ENCODE results near the gene NUTF2. TPM values are rescaled to one million over a fixed set of nuclear protein-coding genes. Genes with fewer than 3 reads are reported as not detected.

Gene NUTF2
- total RNA-seq, 1 donor from 2014 or later: 65.2 TPM

Other genes with a start within 250 kb of the NUTF2 start
- gene CARMIL2, start 201.8 kb upstream of the NUTF2 start, total RNA-seq: 2.4 TPM
- 7.8 TPM for gene ACD, start 186.7 kb upstream of the NUTF2 start, total RNA-seq
- 1.8 TPM for gene PARD6A, start 186.0 kb upstream of the NUTF2 start, total RNA-seq
- 3.8 TPM for gene ENKD1, start 180.2 kb upstream of the NUTF2 start, total RNA-seq
- 0.84 TPM for gene C16orf86, start 180.1 kb upstream of the NUTF2 start, total RNA-seq
- 25.4 TPM for gene GFOD2, start 127.6 kb upstream of the NUTF2 start, total RNA-seq
- gene RANBP10, start 40.4 kb upstream of the NUTF2 start, total RNA-seq: 20.1 TPM
- gene TSNAXIP1, start 40.0 kb upstream of the NUTF2 start, total RNA-seq: 0.40 TPM
- 16.8 TPM for gene THAP11, start 4.6 kb upstream of the NUTF2 start, total RNA-seq
- gene CENPT, start 760 bp downstream of the NUTF2 start, total RNA-seq: 16.5 TPM
- gene EDC4, start 26.1 kb downstream of the NUTF2 start, total RNA-seq: 32.7 TPM
- gene NRN1L, start 38.0 kb downstream of the NUTF2 start, total RNA-seq: not detected
- gene PSKH1, start 46.3 kb downstream of the NUTF2 start, total RNA-seq: 15.5 TPM
- 0.64 TPM for gene CTRL, start 84.9 kb downstream of the NUTF2 start, total RNA-seq
- 25.9 TPM for gene PSMB10, start 89.9 kb downstream of the NUTF2 start, total RNA-seq
- gene LCAT, start 97.2 kb downstream of the NUTF2 start, total RNA-seq: 4.1 TPM
- 17.5 TPM for gene SLC12A4, start 121.7 kb downstream of the NUTF2 start, total RNA-seq
- gene DPEP3, start 133.6 kb downstream of the NUTF2 start, total RNA-seq: 0.08 TPM
- gene DPEP2, start 152.6 kb downstream of the NUTF2 start, total RNA-seq: 0.68 TPM
- gene DPEP2NB, start 169.0 kb downstream of the NUTF2 start, total RNA-seq: not detected
- gene DDX28, start 176.3 kb downstream of the NUTF2 start, total RNA-seq: 12.1 TPM
- 17.4 TPM for gene DUS2, start 176.4 kb downstream of the NUTF2 start, total RNA-seq
- 17.6 TPM for gene NFATC3, start 238.4 kb downstream of the NUTF2 start, total RNA-seq